Cerebellar nuclear complex (tissue), 1 donor: Measurements from ENCODE around the gene GALNT13.
A peak's percentile ranks its signal among the peaks of the same experiment; 100 is the strongest.

Experiments
- DNase-seq, 2 experiments: peaks; one replicate each; lab custom pipeline; 2025; lab: John Stamatoyannopoulos, UW

GALNT13 gene

GRCh38 chr2:154306266-154306970 lies 434.7 kb downstream of the GALNT13 start:
- no peak for DNase-seq

GRCh38 chr2:154307007-154307406 lies 435.3 kb downstream of the GALNT13 start:
- no peak for DNase-seq

GRCh38 chr2:154324601-154325000 lies 452.9 kb downstream of the GALNT13 start:
- peak; percentile 28 to 65 for DNase-seq

- no peak for DNase-seq
Measured at GRCh38 chr2:154329510-154329909, 457.8 kb downstream of the GALNT13 start.

- no peak for DNase-seq
Measured at GRCh38 chr2:154331784-154332183, 460.1 kb downstream of the GALNT13 start.

- no peak for DNase-seq
Measured at GRCh38 chr2:154336201-154336600, 464.5 kb downstream of the GALNT13 start.

GRCh38 chr2:154338352-154338967 lies 466.7 kb downstream of the GALNT13 start:
- DNase-seq = no peak

- DNase-seq = no peak
Measured at GRCh38 chr2:154343282-154343681, 471.6 kb downstream of the GALNT13 start.

GRCh38 chr2:154350911-154351310 lies 479.2 kb downstream of the GALNT13 start:
- DNase-seq = no peak

- DNase-seq = no peak
Measured at GRCh38 chr2:154361276-154361675, 489.6 kb downstream of the GALNT13 start.

GRCh38 chr2:154368153-154368552 lies 496.4 kb downstream of the GALNT13 start:
- DNase-seq = no peak

- no peak for DNase-seq
Measured at GRCh38 chr2:154370873-154371272, 499.2 kb downstream of the GALNT13 start.

GRCh38 chr2:154374416-154374815 lies 502.7 kb downstream of the GALNT13 start:
- DNase-seq = no peak

- peak in 1 of 2 experiments; percentile 58 for DNase-seq
Measured at GRCh38 chr2:154375579-154375931, 503.8 kb downstream of the GALNT13 start.

- DNase-seq = no peak
Measured at GRCh38 chr2:154381931-154382794, 510.4 kb downstream of the GALNT13 start.

- DNase-seq = no peak
Measured at GRCh38 chr2:154386186-154386585, 514.5 kb downstream of the GALNT13 start.

GRCh38 chr2:154391051-154391450 lies 519.3 kb downstream of the GALNT13 start:
- DNase-seq = no peak

GRCh38 chr2:154392256-154392655 lies 520.5 kb downstream of the GALNT13 start:
- DNase-seq = no peak

GRCh38 chr2:154394600-154394999 lies 522.9 kb downstream of the GALNT13 start:
- DNase-seq = no peak

- DNase-seq = no peak
Measured at GRCh38 chr2:154400563-154401290, 529.0 kb downstream of the GALNT13 start.

GRCh38 chr2:154402213-154402612 lies 530.5 kb downstream of the GALNT13 start:
- DNase-seq = no peak

GRCh38 chr2:154403242-154403790 lies 531.6 kb downstream of the GALNT13 start:
- DNase-seq = no peak
